ENCODE measurements around the gene POFUT1.

The POFUT1 gene

GRCh38 chr20:32281711-32282110, 74.0 kb downstream of the POFUT1 start:
- no peak for DNase-seq (ENCODE audit: low read depth)

GRCh38 chr20:32282461-32282860, 74.8 kb downstream of the POFUT1 start:
- DNase-seq (ENCODE audit: low read depth), result no peak

GRCh38 chr20:32285082-32285620, 77.5 kb downstream of the POFUT1 start:
- no peak for DNase-seq (ENCODE audit: low read depth)

GRCh38 chr20:32285621-32286371, 78.1 kb downstream of the POFUT1 start:
- no peak for DNase-seq (ENCODE audit: low read depth)

GRCh38 chr20:32287231-32287638, 79.6 kb downstream of the POFUT1 start:
- no peak for DNase-seq (ENCODE audit: low read depth)

Data from stromal cell of bone marrow (primary cell).